NCI-H2107 (cell line): ENCODE results near the gene UBE2J2.
"Not testable (repeated sequence)": the region's sequence is repeated elsewhere in the genome, so short reads cannot be mapped to it uniquely, and the experiment has no call there.

Experiments
- DNase-seq: peaks from one replicate; lab custom pipeline; 2025; lab: John Stamatoyannopoulos, UW

Gene UBE2J2

GRCh38 chr1:1273512-1274298 is at the start of gene UBE2J2:
UBE2J2 (minus strand) TSS chr1:1273854; CDS start chr1:1267992, 5,862 bp downstream.
- DNase-seq, result no peak

- DNase-seq, result no peak
Observed at GRCh38 chr1:1322952-1323351, 49.3 kb upstream of the UBE2J2 start.

GRCh38 chr1:1322418-1322817 is 48.8 kb upstream of the UBE2J2 start:
- DNase-seq, result no peak

GRCh38 chr1:1321477-1321876 is 47.8 kb upstream of the UBE2J2 start:
- DNase-seq, result no peak

GRCh38 chr1:1320666-1321448 is 47.2 kb upstream of the UBE2J2 start:
- no peak for DNase-seq

GRCh38 chr1:1319646-1319941 is 45.9 kb upstream of the UBE2J2 start:
- DNase-seq, result no peak

- DNase-seq, result no peak
Observed at GRCh38 chr1:1318777-1319645, 45.4 kb upstream of the UBE2J2 start.

GRCh38 chr1:1318131-1318652 is 44.5 kb upstream of the UBE2J2 start:
- no peak for DNase-seq

GRCh38 chr1:1317420-1317819 is 43.8 kb upstream of the UBE2J2 start:
- DNase-seq, result no peak

- not testable (repeated sequence) for DNase-seq
Observed at GRCh38 chr1:1316199-1316598, 42.5 kb upstream of the UBE2J2 start.

GRCh38 chr1:1315435-1315954 is 41.8 kb upstream of the UBE2J2 start:
- DNase-seq, result no peak

GRCh38 chr1:1314678-1315335 is 41.2 kb upstream of the UBE2J2 start:
- no peak for DNase-seq

GRCh38 chr1:1314237-1314586 is 40.6 kb upstream of the UBE2J2 start:
- no peak for DNase-seq

- no peak for DNase-seq
Observed at GRCh38 chr1:1313500-1314236, 40.0 kb upstream of the UBE2J2 start.

GRCh38 chr1:1312450-1313314 is 39.0 kb upstream of the UBE2J2 start:
- DNase-seq, result no peak

GRCh38 chr1:1311107-1312104 is 37.8 kb upstream of the UBE2J2 start:
- DNase-seq, result no peak

GRCh38 chr1:1310476-1311053 is 36.9 kb upstream of the UBE2J2 start:
- DNase-seq, result no peak

GRCh38 chr1:1310109-1310385 is 36.4 kb upstream of the UBE2J2 start:
- DNase-seq, result no peak
